Suprapubic skin (tissue), 3 donors: ENCODE measurements around the gene PTPN4.

Source experiments
- CTCF ChIP-seq, 2 donors: fragments of 200-600 bp in 1 of 2; fragments of 450-650 bp in 1 of 2; sonication (generic) in 1 of 2; IDR thresholded peaks; one replicate each; pipeline ENCODE4 v1.5.1; 2016 to 2019; ENCODE audit warnings: antibody characterized with exemption in 2 of 2, mild to moderate bottlenecking in 1 of 2, moderate library complexity in 1 of 2
- POLR2AphosphoS5 ChIP-seq, 3 donors: sonication (generic); formaldehyde crosslinking; IDR thresholded peaks; one replicate each; pipeline ENCODE4 v1.6.1; 2017; ENCODE audit warnings: antibody characterized with exemption in 3 of 3

GRCh38 chr2:119873350-119874315 lies 113.9 kb downstream of the PTPN4 start:
- TF ChIP-seq CTCF (IDR thresholded peaks at IDR 0.05) (no peak), POLR2AphosphoS5 (IDR thresholded peaks at IDR 0.05) (no peak)
